ENCODE measurements around the gene ARHGAP45. TPM values are rescaled to one million over a fixed set of nuclear protein-coding genes. Genes with fewer than 3 reads are reported as not detected.
A peak's percentile ranks its signal among the peaks of the same experiment; 100 is the strongest.

Gene ARHGAP45
- total RNA-seq, 4 donors from 2014 or later: 82.6 to 187 (median 118) TPM

DNA sequence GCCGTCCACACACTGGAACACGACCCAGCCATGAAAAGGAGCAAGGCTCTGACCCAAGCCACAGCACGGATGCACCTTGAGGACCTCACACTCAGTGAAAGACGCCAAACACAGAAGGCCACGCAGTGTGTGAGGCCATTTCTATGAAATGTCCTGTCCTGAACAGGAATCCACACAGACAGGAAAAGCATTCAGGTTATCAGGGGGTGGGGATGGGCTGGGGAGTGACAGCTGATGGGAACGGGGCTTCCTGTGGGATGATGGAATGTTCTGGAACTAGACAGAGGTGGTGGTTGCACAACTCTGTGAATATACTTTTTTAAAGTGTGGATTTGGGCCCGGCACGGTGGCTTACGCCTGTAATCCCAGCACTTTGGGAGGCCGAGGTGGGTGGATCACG, 67.5 kb downstream of the ARHGAP45 start:
- peaks cover 4 to 60% (median 35%) of the 10 kb centered on the region in 4 donors for H3K4me1 ChIP-seq
- no peak for DNase-seq
- H3K27ac ChIP-seq: peak overlapping the region in 3 of 4 donors; percentile 94 to 97 (median 94)
- H3K27me3 ChIP-seq: no peaks in the 10 kb centered on the region
- H3K36me3 ChIP-seq: peaks cover 0 to 5% (median 0%) of the 10 kb centered on the region in 3 donors
- H3K9me3 ChIP-seq: no peaks in the 10 kb centered on the region
- TF ChIP-seq POLR2A (IDR thresholded peaks at IDR 0.05): no peak
- TF ChIP-seq, protein P1, sequence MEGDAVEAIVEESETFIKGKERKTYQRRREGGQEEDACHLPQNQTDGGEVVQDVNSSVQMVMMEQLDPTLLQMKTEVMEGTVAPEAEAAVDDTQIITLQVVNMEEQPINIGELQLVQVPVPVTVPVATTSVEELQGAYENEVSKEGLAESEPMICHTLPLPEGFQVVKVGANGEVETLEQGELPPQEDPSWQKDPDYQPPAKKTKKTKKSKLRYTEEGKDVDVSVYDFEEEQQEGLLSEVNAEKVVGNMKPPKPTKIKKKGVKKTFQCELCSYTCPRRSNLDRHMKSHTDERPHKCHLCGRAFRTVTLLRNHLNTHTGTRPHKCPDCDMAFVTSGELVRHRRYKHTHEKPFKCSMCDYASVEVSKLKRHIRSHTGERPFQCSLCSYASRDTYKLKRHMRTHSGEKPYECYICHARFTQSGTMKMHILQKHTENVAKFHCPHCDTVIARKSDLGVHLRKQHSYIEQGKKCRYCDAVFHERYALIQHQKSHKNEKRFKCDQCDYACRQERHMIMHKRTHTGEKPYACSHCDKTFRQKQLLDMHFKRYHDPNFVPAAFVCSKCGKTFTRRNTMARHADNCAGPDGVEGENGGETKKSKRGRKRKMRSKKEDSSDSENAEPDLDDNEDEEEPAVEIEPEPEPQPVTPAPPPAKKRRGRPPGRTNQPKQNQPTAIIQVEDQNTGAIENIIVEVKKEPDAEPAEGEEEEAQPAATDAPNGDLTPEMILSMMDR (IDR thresholded peaks at IDR 0.05): no peak
- no peak overlapping the region for H3K4me3 ChIP-seq

DNA sequence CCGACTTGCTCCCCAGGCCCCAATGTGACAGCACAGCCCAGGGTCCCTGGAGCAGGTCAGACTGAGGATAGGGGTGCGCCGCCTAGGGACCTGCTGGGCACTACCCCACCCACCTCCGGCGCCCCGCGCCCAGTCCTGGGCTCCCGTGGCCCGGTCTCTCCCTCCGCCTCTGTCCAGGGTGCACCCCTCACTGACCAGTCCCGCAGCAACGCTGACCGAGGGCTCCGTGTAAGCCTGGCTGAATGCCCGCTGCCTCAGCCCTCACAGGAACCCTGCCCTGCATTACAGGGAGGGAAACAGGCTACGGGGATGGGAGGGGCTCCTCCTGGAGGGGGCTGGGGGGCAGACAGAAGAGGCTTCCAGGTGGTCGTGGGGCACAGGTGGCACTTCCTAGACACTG, 68.5 kb downstream of the ARHGAP45 start:
- H3K9me3 ChIP-seq: no peaks in the 10 kb centered on the region
- DNase-seq: no peak
- peak overlapping the region in 2 of 4 donors; percentile 1 to 35 for H3K4me3 ChIP-seq
- peaks cover 4 to 50% (median 30%) of the 10 kb centered on the region in 4 donors for H3K4me1 ChIP-seq
- TF ChIP-seq POLR2A (IDR thresholded peaks at IDR 0.05): no peak
- TF ChIP-seq, protein P1 (IDR thresholded peaks at IDR 0.05): no peak
- peaks cover 0 to 15% (median 0%) of the 10 kb centered on the region in 3 donors for H3K36me3 ChIP-seq
- peak overlapping the region; percentile 52 to 88 (median 73) for H3K27ac ChIP-seq
- H3K27me3 ChIP-seq: no peaks in the 10 kb centered on the region

DNA sequence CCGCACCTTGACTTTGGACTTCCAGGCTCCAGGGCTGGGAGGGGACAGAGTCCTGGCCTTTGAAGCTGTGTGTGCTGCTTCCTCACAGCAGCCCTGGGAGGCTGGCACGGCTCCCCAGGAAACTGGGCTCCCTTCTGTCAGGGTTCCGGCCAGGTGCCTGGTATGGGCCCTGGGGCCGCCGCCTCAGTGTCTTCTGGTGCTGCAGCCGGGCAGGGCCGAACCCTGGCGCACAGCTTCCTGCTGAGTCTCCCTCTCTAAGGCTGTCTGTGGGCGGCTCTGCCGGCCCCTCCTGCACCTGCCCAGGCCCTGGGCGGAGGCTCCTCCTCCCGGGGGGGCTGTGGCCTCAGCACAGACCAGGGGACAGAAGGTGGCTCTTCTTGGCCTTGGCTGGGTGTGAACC, 69.2 kb downstream of the ARHGAP45 start:
- Histone ChIP-seq H3K36me3 (peaks cover 0 to 20% (median 0%) of the 10 kb centered on the region in 3 donors), H3K4me1 (peaks cover 4 to 42% (median 27%) of the 10 kb centered on the region in 4 donors), H3K27ac (peak overlapping the region; percentile 52 to 88 (median 73)), H3K4me3 (peak overlapping the region in 2 of 4 donors; percentile 1 to 35), H3K27me3 (no peaks in the 10 kb centered on the region), H3K9me3 (no peaks in the 10 kb centered on the region)
- TF ChIP-seq POLR2A (IDR thresholded peaks at IDR 0.05): peak; percentile 51 to 69
- TF ChIP-seq, protein P1 (IDR thresholded peaks at IDR 0.05): no peak
- peak; percentile 54 to 87 (median 82) for DNase-seq

Small RNAs within 50 kb of the gene (small RNA-seq; reads per million reads assigned to genes)
- gene RNU6-2: 0 reads per million in 2 donors

Other genes starting within 250 kb of the ARHGAP45 start
- not detected for gene PLPPR3, start 245.2 kb upstream of the ARHGAP45 start, total RNA-seq
- gene AZU1, start 239.3 kb upstream of the ARHGAP45 start, total RNA-seq: not detected
- not detected for gene PRTN3, start 226.2 kb upstream of the ARHGAP45 start, total RNA-seq
- not detected for gene ELANE, start 214.9 kb upstream of the ARHGAP45 start, total RNA-seq
- gene CFD, start 207.5 kb upstream of the ARHGAP45 start, total RNA-seq: 100 to 1,000 TPM; 140 to 403 (median 303) TPM
- gene MED16, start 174.0 kb upstream of the ARHGAP45 start, total RNA-seq: 10 to 100 TPM; 60.2 to 83.6 (median 65.3) TPM
- not detected for gene RNU6-9, start 173.7 kb upstream of the ARHGAP45 start, total RNA-seq
- 10 to 100 TPM; 20.8 to 43.5 (median 34.8) TPM for gene R3HDM4, start 153.9 kb upstream of the ARHGAP45 start, total RNA-seq
- not detected for gene KISS1R, start 149.8 kb upstream of the ARHGAP45 start, total RNA-seq
- 10 to 100 TPM in 1 of 4 donors, 1 to 10 TPM in 3; 2.8 to 11.0 (median 4.9) TPM for gene ARID3A, start 141.1 kb upstream of the ARHGAP45 start, total RNA-seq
- gene WDR18, start 82.8 kb upstream of the ARHGAP45 start, total RNA-seq: 10 to 100 TPM; 26.4 to 58.8 (median 40.5) TPM
- gene GRIN3B, start 66.7 kb upstream of the ARHGAP45 start, total RNA-seq: not detected
- 100 to 1,000 TPM; 287 to 409 (median 366) TPM for gene TMEM259, start 46.0 kb upstream of the ARHGAP45 start, total RNA-seq
- gene RNU6-2, start 45.6 kb upstream of the ARHGAP45 start, total RNA-seq: not detected
- gene CNN2, start 40.6 kb upstream of the ARHGAP45 start, total RNA-seq: 10 to 100 TPM; 20.6 to 47.0 (median 22.6) TPM
- 100 to 1,000 TPM in 1 of 4 donors, 10 to 100 TPM in 3; 30.1 to 162 (median 72.1) TPM for gene ABCA7, start 27.1 kb upstream of the ARHGAP45 start, total RNA-seq
- gene POLR2E, start 28.2 kb downstream of the ARHGAP45 start, total RNA-seq: 100 to 1,000 TPM in 2 of 4 donors, 10 to 100 TPM in 2; 74.3 to 107 (median 96.9) TPM
- 100 to 1,000 TPM; 258 to 493 (median 326) TPM for gene GPX4, start 36.8 kb downstream of the ARHGAP45 start, total RNA-seq
- 10 to 100 TPM; 26.4 to 71.0 (median 57.8) TPM for gene SBNO2, start 107.1 kb downstream of the ARHGAP45 start, total RNA-seq
- 100 to 1,000 TPM in 3 of 4 donors, 10 to 100 TPM in 1; 98.4 to 135 (median 117) TPM for gene STK11, start 138.6 kb downstream of the ARHGAP45 start, total RNA-seq
- gene CBARP, start 170.8 kb downstream of the ARHGAP45 start, total RNA-seq: 1 to 10 TPM in 1 of 4 donors, not detected in 3; 1.9 TPM
- 100 to 1,000 TPM in 3 of 4 donors, 10 to 100 TPM in 1; 88.3 to 299 (median 206) TPM for gene ATP5F1D, start 174.6 kb downstream of the ARHGAP45 start, total RNA-seq
- gene MIDN, start 181.4 kb downstream of the ARHGAP45 start, total RNA-seq: 100 to 1,000 TPM in 1 of 4 donors, 10 to 100 TPM in 3; 34.7 to 205 (median 98.9) TPM
- gene CIRBP, start 202.2 kb downstream of the ARHGAP45 start, total RNA-seq: 100 to 1,000 TPM; 258 to 623 (median 458) TPM
- 10 to 100 TPM; 39.6 to 87.7 (median 80.0) TPM for gene FAM174C, start 208.4 kb downstream of the ARHGAP45 start, total RNA-seq
- gene EFNA2, start 218.7 kb downstream of the ARHGAP45 start, total RNA-seq: 10 to 100 TPM; 21.5 to 34.1 (median 32.3) TPM

Data from Peyer's patch (tissue), 4 donors.